ENCODE data around the gene ZNF776. TPM values are rescaled to one million over a fixed set of nuclear protein-coding genes. Genes with fewer than 3 reads are reported as not detected.
"Not testable (repeated sequence)": the region's sequence is repeated elsewhere in the genome, so short reads cannot be mapped to it uniquely, and the experiment has no call there.

Gene ZNF776
- total RNA-seq, 2 experiments from 2014 or later = 9.8 to 11.0 TPM

GRCh38 chr19:57738320-57738719 lies 8.3 kb upstream of the ZNF776 start:
- TF ChIP-seq, protein P1, sequence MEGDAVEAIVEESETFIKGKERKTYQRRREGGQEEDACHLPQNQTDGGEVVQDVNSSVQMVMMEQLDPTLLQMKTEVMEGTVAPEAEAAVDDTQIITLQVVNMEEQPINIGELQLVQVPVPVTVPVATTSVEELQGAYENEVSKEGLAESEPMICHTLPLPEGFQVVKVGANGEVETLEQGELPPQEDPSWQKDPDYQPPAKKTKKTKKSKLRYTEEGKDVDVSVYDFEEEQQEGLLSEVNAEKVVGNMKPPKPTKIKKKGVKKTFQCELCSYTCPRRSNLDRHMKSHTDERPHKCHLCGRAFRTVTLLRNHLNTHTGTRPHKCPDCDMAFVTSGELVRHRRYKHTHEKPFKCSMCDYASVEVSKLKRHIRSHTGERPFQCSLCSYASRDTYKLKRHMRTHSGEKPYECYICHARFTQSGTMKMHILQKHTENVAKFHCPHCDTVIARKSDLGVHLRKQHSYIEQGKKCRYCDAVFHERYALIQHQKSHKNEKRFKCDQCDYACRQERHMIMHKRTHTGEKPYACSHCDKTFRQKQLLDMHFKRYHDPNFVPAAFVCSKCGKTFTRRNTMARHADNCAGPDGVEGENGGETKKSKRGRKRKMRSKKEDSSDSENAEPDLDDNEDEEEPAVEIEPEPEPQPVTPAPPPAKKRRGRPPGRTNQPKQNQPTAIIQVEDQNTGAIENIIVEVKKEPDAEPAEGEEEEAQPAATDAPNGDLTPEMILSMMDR (IDR thresholded peaks at IDR 0.05) = peak; percentile 60
- H3K27ac Mint-ChIP-seq; H3K4me3 Mint-ChIP-seq; H3K27me3 Mint-ChIP-seq; intact Hi-C loops (cut with micrococcal nuclease); H3K4me1 Mint-ChIP-seq (ENCODE audit: low read depth); H3K36me3 Mint-ChIP-seq (ENCODE audit: low read depth); H3K9me3 Mint-ChIP-seq: not testable (repeated sequence)
- DNase-seq (peak; percentile 61), ATAC-seq (peak; percentile 61)
- CTCF ChIA-PET = interaction anchor here (1.6 kb wide), 1 partner anchor 10 kb away, joined by 3 read pairs; no protein-coding TSS in a partner anchor
- POLR2A ChIA-PET = interaction anchor here (0.9 kb wide), 1 partner anchor 8 kb away, joined by 3 read pairs; the partner anchor contains the start of gene ZNF776

- H3K4me1 Mint-ChIP-seq (ENCODE audit: low read depth); H3K27ac Mint-ChIP-seq; H3K4me3 Mint-ChIP-seq; POLR2A ChIA-PET; H3K27me3 Mint-ChIP-seq; CTCF ChIA-PET; H3K9me3 Mint-ChIP-seq; DNase-seq; ATAC-seq; intact Hi-C loops (cut with micrococcal nuclease); H3K36me3 Mint-ChIP-seq (ENCODE audit: low read depth): not testable (repeated sequence)
- TF ChIP-seq, protein P1 (IDR thresholded peaks at IDR 0.05) = peak; percentile 36
These were observed 7.8 kb upstream of the ZNF776 start for GRCh38 chr19:57738770-57739169.

DNA sequence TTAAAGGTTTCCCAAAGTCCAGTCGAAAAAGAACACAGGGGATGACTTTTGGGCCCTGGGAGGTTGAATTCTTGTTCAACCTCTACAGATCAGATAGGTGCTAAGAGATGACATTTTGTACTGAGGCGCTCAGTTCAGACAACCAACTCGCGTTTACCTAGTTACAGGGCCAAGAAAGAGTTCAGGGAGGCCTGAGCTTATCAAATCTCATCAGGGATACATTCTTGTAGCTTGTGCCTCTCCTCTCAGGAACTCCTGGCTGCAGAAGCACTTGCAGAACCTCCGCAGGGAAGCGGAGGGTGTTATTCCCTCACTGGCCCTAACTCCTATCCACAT lies 825 bp downstream of the ZNF776 start:
- ATAC-seq (no peak), DNase-seq (no peak)
- Mint-ChIP-seq H3K27me3 (no peaks in the 10 kb centered on the region), H3K36me3 (ENCODE audit: low read depth) (peaks cover 58% of the 10 kb centered on the region), H3K27ac (peak overlapping the region; percentile 95), H3K9me3 (peaks cover 38% of the 10 kb centered on the region), H3K4me3 (peak overlapping the region; percentile 94), H3K4me1 (ENCODE audit: low read depth) (peaks cover 25% of the 10 kb centered on the region)
- CTCF ChIA-PET = interaction anchor here (0.7 kb wide), 1 partner anchor 505 kb away, joined by 3 read pairs; no protein-coding TSS in a partner anchor
- TF ChIP-seq, protein P1 (IDR thresholded peaks at IDR 0.05) = no peak
- POLR2A ChIA-PET = interaction anchor here (0.7 to 2.0 kb wide), 7 partner anchors 10 to 141 kb away, joined by 3 to 6 read pairs (median 4); partner anchors contain the start of genes ZNF551 and ZNF586
- intact Hi-C loops (cut with micrococcal nuclease) = loop anchor here (10.0 kb wide), 1 partner anchor 407 kb away; the partner anchor contains the start of gene ZNF329

- Mint-ChIP-seq H3K9me3 (peaks cover 44% of the 10 kb centered on the region), H3K4me3 (peak overlapping the region; percentile 94), H3K36me3 (ENCODE audit: low read depth) (peaks cover 64% of the 10 kb centered on the region), H3K27ac (no peak overlapping the region), H3K4me1 (ENCODE audit: low read depth) (peaks cover 25% of the 10 kb centered on the region), H3K27me3 (no peaks in the 10 kb centered on the region)
- ATAC-seq (no peak), DNase-seq (no peak)
- TF ChIP-seq, protein P1 (IDR thresholded peaks at IDR 0.05) = no peak
- ChIA-PET CTCF (interaction anchor here (0.7 kb wide), 1 partner anchor 505 kb away, joined by 3 read pairs; no protein-coding TSS in a partner anchor), POLR2A (interaction anchor here (1.2 to 2.0 kb wide), 2 partner anchors 21 to 24 kb away, joined by 5 to 6 read pairs; partner anchors contain the start of gene ZNF586)
- intact Hi-C loops (cut with micrococcal nuclease) = loop anchor here (10.0 kb wide), 1 partner anchor 407 kb away; the partner anchor contains the start of gene ZNF329
These were observed 1.4 kb downstream of the ZNF776 start for GRCh38 chr19:57748029-57748428.

DNA sequence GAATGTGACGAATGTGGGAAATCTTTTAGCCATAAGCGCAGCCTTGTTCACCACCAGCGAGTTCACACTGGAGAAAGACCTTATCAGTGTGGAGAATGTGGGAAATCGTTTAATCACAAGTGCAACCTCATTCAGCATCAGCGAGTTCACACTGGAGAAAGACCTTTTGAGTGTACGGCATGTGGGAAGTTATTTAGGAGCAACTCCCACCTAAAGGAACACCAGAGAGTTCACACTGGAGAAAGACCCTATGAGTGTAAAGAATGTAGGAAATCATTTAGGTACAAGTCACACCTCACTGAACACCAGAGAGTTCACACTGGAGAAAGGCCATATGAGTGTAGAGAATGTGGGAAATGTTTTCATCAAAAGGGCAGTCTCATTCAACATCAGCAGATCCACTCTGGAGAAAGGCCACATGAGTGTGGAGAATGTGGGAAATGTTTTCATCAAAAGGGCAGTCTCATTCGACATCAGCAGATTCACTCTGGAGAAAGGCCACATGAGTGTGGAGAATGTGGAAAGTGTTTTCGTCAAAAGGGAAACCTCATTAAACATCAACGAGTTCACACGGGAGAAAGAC lies 7.6 kb downstream of the ZNF776 start:
- TF ChIP-seq, protein P1 (IDR thresholded peaks at IDR 0.05) = no peak
- ChIA-PET POLR2A (no interaction called here), CTCF (no interaction called here)
- Mint-ChIP-seq H3K4me3 (no peak overlapping the region), H3K27me3 (no peaks in the 10 kb centered on the region), H3K4me1 (ENCODE audit: low read depth) (peaks cover 6% of the 10 kb centered on the region), H3K9me3 (peaks cover 65% of the 10 kb centered on the region), H3K27ac (no peak overlapping the region), H3K36me3 (ENCODE audit: low read depth) (peaks cover 98% of the 10 kb centered on the region)
- DNase-seq (no peak), ATAC-seq (no peak)
- intact Hi-C loops (cut with micrococcal nuclease) = no loop called here
